GM21825 (cell line): ENCODE measurements around the gene PPFIA2.
"Not testable (repeated sequence)": the region's sequence is repeated elsewhere in the genome, so short reads cannot be mapped to it uniquely, and the experiment has no call there.

Experiments
- ATAC-seq: cut with Tn5 transposase; IDR thresholded peaks from one replicate; pipeline ENCODE4 v1.9.1; 2021; ENCODE audit warnings: mild to moderate bottlenecking, moderate library complexity; ENCODE audit not compliant: unreplicated experiment

The PPFIA2 gene

DNA sequence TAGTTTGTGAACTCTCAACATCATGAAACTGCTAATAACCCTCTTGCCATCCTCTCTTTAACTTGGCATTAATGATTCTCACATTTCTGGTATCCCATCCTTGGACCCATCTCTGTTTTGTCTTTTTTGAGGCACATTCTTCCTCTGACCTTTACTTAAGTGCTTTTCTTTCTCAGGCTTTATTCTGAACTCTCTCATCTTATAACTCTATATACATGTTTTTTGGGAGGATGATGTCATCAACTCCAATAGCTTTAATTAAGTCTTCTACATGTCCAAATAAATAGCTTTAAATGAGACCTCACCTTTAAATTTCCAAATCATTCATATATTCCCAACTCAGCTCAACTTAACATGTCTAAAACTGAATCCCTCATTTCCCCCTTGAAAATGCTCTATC is 88.4 kb downstream of the PPFIA2 start:
- no peak for ATAC-seq

- ATAC-seq = peak; percentile 96
Measured at GRCh38 chr12:81668475-81668874, 90.7 kb downstream of the PPFIA2 start.

GRCh38 chr12:81659310-81659709 is 99.8 kb downstream of the PPFIA2 start:
- not testable (repeated sequence) for ATAC-seq

- no peak for ATAC-seq
Measured at GRCh38 chr12:81644503-81644902, 114.6 kb downstream of the PPFIA2 start.

- ATAC-seq = no peak
Measured at GRCh38 chr12:81639196-81639595, 120.0 kb downstream of the PPFIA2 start.

DNA sequence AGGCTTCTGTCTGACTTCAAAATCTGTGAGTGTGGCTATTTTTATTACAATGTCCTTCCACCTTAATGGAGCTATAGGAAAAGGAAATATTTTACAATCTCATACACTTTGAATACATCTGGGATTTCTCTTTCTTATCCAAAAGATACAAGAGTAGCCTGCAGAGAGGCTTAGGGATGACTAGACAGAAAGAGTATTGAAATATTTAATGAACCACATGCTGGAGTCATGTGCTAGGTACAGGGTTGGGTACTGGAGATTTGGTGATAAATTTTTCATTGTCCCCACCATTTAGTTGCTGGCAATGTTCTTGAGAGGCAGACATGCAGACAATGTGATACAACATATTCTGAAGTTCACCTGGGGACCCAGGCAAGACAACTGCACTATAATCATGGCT is 126.0 kb downstream of the PPFIA2 start:
- ATAC-seq = no peak

DNA sequence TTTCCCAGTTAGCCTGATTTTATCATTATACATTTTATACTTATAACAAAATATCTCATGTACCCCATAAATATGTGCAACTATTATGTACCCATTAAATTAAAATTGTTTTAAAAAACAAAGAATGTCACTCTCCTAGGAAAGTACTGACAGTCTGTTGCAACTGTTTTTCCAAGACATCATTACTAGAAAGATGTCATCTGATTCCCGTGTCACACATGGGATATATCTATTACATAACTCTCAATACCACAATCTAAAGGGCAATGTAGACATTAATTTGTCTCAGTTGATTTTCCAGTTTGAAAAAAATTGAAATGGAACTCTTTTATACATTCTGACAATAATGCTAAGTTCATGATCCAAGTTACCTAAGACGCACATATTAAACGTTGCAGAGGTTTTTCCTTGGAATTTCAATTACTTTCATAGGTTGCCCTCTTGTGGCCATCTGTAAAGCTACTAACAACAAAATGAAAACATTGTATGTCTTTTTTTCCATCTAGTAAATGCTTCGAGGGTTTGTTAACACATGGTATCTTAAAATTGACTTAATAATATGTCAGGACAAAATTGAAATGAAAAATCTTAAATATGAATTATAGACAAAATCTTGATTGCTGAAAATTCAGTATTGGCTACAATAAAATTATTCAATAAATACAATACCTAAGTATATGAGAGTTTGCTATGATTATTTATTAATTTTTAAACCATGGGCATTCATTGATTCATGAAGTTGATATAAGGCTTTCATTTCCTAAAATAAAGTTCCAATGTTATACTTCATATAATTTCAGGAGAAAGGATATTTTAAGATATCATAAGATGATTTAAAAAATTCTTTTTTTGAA is 131.6 kb downstream of the PPFIA2 start:
- no peak for ATAC-seq

- no peak for ATAC-seq
Measured at GRCh38 chr12:81626406-81626805, 132.7 kb downstream of the PPFIA2 start.

- ATAC-seq = no peak
Measured at GRCh38 chr12:81617915-81618314, 141.2 kb downstream of the PPFIA2 start.

DNA sequence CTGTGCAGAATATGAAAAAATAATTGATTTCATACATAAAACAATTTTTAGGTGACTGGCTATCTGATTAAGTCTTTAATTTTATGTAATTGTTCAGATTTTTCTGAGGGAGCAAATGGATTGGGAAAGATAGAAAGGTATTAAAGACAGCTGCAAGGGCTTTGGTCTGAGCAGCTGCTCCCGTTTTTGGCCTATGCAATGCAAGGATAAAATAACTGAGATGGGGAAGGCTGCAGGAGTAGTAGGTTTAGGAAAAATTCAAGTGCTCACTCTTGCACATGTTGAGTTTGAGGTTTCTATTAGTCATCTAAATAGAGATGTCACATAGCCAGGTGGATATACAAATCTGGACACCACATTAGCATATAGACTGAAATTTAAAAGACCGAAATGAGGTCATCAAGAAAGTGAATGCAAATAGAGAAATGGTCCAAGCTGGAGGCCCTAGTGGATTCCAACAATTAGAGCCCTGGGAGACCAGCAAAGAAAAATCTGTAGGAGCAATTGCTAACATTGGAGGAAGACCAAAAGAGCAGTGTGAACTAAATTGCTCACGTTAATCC is 144.0 kb downstream of the PPFIA2 start:
- no peak for ATAC-seq

DNA sequence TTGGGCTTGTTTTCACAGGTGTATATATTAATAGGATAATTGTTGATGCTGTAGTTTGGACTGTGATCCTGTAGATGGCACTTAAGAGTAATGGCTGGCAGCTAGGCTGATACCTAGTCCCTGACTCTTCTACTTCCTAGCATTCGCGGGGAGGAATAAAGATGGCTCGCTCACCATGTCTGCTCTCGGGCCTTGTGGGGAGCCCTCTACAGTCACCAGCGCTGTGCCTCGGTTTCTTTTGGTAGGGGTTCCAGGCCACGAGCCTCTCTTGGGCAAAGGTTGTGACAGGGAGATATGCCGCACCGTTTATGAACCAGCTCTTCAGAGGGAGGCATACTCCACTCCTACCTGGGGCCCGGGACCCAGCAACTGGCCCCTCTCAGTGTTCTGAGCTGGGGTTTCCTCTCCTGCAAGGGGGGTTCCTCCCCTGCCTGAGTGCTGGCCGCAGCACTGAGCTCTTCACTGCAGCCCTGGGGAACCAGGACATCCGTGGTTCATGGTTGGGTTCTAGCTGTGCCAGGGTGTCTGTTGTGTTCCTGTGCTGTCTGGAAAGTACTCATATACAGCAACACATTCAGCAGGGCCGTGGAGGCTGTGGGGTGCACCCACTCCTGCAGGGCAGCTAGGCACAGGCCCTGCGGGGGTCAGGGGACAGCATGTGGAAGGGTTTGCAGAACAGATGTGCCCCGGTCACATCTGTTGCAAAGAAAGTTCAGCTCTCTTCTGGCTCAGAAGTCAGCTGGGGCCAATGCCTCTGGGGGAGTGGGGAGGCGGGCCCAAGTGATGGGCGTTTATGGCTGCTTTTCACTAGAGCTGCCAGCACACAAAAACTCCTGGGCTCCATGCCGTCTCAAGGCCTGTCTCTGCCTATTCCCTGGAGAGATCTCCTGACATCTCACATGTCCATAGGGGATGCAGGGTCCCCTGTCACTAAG is 147.9 kb downstream of the PPFIA2 start:
- ATAC-seq = no peak

DNA sequence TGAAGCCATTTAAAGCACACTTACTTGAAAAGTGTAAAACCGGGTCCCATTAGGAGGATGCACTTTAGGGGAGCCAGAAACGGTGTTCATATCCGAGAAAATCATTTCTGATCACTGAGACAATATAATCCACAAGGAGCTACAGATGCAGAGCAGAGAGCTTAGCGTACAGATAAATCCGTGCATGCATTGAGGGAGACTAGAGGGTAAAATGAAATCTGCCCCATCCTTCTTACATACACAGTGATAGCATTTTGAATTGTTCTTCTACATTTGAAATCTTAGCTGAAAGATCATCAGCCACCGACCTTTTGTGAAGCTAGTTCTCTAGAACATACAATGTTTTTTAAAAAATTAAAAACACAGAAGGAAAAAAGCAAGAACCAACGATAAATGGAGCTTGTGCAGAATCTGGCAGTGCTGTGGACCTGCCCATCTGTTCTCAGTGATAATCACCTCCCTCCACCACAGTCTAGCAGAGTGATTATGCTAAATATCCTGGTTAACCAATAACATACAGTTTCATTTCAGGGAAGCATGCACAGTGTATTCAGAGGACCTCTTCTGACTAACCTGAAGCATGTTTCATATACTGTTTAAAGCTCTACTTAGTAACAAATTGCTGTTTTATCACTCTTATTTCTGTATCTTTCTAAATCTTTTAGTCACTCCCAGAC is 161.1 kb downstream of the PPFIA2 start:
- ATAC-seq = peak; percentile 82

DNA sequence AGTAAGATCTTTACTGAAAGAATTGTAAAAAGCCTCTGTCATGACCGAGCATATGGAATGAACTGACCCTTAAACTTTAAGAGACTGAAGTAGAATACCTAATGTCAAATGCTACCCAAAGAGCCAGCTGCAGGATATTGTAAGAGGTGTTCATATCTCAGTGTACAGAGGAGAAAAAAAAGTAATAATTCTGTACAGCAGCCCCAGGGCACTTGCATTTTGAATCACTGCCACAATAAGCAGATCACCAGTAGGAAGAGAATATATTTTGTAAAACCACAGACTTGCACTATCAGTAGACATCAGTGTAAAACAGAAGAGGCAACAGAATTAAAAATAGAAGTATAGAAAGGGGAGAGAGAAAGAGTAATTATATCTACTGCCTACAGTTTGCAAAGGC is 162.6 kb downstream of the PPFIA2 start:
- ATAC-seq = no peak

GRCh38 chr12:81591256-81591655 is 167.9 kb downstream of the PPFIA2 start:
- ATAC-seq = no peak

GRCh38 chr12:81590703-81591102 is 168.4 kb downstream of the PPFIA2 start:
- not testable (repeated sequence) for ATAC-seq

- ATAC-seq = no peak
Measured at GRCh38 chr12:81588235-81589008, 170.7 kb downstream of the PPFIA2 start.

- ATAC-seq = no peak
Measured at GRCh38 chr12:81585787-81586186, 173.4 kb downstream of the PPFIA2 start.

DNA sequence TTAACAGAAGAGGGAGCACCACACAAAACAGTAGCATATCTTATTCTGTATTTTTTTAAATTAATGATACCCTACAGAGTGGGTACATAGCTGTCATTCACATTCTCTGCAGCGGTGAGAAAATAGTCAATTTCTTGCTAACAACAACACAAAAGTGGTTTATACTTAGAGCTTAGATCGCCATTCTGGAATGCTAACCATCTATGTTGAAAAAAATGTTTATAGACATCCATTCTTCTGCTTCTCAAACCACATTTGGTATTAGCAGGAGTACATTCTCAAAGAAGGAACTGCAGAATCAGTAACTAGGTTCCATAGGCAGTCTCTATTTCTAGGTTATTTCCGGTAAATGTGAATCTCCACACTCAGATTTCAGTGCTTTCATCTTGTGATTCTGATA is 185.9 kb downstream of the PPFIA2 start:
- ATAC-seq = no peak

- ATAC-seq = no peak
Measured at GRCh38 chr12:81572411-81572810, 186.7 kb downstream of the PPFIA2 start.

- ATAC-seq = no peak
Measured at GRCh38 chr12:81570234-81570633, 188.9 kb downstream of the PPFIA2 start.
